Coronary artery (tissue), 2 donors: ENCODE measurements around the gene SPTBN1.
A peak's percentile ranks its signal among the peaks of the same experiment; 100 is the strongest.

ENCODE experiments used
- DNase-seq: peaks from one replicate; pipeline ENCODE4 v3.0.0-alpha.2; 2017; ENCODE audit warnings: low spot score
- H3K27ac ChIP-seq, 2 donors: fragments of 200-600 bp; sonication (generic); one replicate each; pipeline ENCODE4 v1.5.1; 2016 to 2019
- H3K4me3 ChIP-seq: fragments of 200-600 bp; sonication (generic); 2 replicates; pipeline ENCODE4 v1.5.1; 2016; ENCODE audit warnings: mild to moderate bottlenecking, moderate library complexity
- TF ChIP-seq, protein P1 (sequence below): fragments of 200-600 bp; sonication (generic); IDR thresholded peaks from one replicate; pipeline ENCODE4 v1.5.1; 2019; ENCODE audit warnings: antibody characterized with exemption

SPTBN1 gene

DNA sequence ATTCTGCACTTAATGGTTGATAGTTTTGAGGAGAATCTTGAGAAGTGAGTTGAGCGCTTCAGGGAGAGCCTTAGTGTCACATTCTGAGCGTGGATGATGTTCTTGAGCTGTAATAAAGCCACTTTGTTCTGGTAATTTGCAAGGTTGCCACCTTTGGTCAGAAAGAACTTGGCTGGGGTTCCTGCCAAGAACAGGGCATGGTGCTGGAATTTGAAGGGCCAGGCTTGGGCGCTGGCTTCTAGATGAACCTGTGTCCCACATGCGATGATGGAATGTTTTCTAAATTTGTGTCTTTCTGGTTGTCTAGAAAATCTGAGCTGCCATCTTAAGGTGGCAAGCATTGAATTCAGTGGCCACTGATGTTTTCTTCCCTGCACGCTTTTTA lies 143.2 kb downstream of the SPTBN1 start:
- TF ChIP-seq, protein P1, sequence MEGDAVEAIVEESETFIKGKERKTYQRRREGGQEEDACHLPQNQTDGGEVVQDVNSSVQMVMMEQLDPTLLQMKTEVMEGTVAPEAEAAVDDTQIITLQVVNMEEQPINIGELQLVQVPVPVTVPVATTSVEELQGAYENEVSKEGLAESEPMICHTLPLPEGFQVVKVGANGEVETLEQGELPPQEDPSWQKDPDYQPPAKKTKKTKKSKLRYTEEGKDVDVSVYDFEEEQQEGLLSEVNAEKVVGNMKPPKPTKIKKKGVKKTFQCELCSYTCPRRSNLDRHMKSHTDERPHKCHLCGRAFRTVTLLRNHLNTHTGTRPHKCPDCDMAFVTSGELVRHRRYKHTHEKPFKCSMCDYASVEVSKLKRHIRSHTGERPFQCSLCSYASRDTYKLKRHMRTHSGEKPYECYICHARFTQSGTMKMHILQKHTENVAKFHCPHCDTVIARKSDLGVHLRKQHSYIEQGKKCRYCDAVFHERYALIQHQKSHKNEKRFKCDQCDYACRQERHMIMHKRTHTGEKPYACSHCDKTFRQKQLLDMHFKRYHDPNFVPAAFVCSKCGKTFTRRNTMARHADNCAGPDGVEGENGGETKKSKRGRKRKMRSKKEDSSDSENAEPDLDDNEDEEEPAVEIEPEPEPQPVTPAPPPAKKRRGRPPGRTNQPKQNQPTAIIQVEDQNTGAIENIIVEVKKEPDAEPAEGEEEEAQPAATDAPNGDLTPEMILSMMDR = no peak
- peak overlapping the region; percentile 54 to 69 for H3K27ac ChIP-seq
- H3K4me3 ChIP-seq = no peak overlapping the region
- no peak for DNase-seq

DNA sequence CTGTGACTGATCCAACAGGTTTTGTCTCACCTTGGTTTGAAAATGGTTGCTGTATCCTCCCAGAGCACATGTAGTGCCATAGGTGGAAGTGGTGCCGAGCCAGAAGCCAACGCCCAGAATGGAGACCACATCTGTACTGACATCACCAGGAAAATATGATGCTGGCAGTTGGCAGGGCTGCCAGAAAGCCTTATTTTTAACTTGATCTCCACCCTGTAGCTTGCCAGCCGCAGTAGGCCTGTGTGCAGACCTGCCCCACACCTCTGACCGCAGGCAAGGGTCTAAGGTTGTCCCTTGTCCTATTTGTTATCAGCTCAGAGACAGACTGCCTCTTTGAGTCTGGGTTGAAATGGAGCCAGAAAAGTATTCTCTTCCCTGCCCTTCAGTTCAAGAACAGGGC lies 143.8 kb downstream of the SPTBN1 start:
- TF ChIP-seq, protein P1 = no peak
- Histone ChIP-seq H3K27ac (peak overlapping the region; percentile 54 to 69), H3K4me3 (no peak overlapping the region)
- no peak for DNase-seq

DNA sequence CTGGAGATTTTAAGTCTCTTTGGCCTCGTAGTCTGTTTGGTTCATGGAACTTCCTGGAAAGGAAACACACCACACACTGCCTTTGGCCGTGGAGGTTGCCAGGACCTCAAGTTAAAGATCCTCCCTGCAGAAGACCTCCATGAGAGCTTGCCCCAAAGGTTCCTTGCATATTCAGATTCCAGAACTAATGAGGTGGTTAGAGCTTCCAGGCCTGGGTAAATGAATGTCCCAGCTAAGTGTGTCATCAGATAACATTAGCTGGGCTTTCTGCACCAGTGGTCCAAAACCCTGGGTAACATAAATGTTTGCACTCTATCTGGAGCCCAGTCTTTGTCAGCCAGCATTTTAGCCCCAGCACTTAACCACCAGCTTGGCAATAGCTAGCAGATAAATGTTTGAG lies 145.2 kb downstream of the SPTBN1 start:
- H3K4me3 ChIP-seq = no peak overlapping the region
- DNase-seq = no peak
- TF ChIP-seq, protein P1 = no peak
- peak overlapping the region in 1 of 2 donors; percentile 49 for H3K27ac ChIP-seq

DNA sequence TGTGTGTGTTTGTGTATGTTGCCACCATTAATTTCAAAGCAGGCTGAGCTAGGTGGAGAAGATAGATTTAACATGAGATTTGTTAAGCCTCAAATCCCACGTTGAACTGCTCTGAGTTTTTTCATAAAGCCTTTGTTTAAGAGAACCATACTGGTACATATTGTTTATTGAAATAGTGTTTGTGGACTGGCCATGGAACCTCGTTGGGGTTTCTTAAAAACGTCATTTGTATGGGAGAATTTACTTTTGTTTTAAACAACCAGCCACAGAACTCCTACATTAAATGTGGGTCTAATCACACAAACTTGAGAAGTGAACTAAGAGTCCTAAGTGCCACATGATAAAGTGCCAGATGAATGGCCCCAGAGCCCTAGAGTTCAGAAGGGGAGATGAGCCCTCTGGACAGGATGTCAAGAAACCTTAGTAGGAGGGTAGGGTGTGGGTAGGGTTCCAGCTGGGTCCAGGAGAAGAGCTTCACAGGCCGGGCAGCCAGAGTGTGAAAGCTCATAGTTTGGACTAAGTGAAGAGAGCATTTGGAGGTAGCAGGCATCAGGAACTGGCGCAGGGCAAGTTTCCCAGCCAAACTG lies 146.7 kb downstream of the SPTBN1 start:
- peak overlapping the region; percentile 36 to 75 for H3K27ac ChIP-seq
- DNase-seq = no peak
- TF ChIP-seq, protein P1 = no peak

DNA sequence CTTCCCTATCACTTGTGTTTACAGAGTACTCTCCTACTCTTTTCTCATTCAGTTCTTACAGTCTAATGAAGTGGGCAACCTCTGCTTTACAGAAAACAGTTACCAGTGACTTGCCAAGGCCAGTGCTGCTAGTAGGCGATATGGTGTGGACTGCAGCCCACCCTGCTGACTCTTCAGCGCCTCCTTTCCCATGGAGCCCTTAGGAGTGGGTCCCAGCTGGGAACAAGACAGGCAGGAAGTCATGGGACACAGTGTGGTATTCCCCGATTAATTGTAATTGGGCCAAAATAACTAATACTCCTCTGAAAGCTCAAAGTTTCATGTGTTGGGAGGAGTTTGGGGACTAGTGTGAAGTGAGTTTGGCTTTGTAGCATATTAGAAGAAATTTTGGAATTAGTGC lies 147.2 kb downstream of the SPTBN1 start:
- TF ChIP-seq, protein P1 = no peak
- DNase-seq = no peak
- Histone ChIP-seq H3K27ac (peak overlapping the region; percentile 36 to 75), H3K4me3 (peak overlapping the region; percentile 15)

More for the DNA sequence above, 146.7 kb downstream of the SPTBN1 start:
- peak overlapping the region; percentile 15 for H3K4me3 ChIP-seq

DNA sequence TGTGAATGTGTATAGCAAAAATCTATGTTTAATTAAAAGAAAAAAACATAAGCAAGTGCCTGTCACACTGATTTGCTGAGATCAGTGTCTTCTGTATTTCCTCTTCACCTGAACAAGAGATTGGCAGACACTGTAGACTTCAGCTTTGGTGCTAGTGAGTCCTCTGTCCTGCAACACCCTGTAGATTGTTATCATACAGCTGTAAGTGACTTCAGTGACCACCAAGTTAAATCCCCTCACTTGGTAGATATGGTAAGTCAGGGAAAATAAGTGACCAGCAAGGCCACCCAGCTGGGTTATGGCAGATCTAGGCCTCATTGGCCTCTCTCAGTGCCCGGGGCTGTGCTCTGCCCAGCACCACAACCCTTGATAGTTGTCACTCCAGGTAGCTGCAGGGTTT lies 147.7 kb downstream of the SPTBN1 start:
- Histone ChIP-seq H3K4me3 (no peak overlapping the region), H3K27ac (peak overlapping the region; percentile 36 to 75)
- no peak for DNase-seq
- TF ChIP-seq, protein P1 = no peak

DNA sequence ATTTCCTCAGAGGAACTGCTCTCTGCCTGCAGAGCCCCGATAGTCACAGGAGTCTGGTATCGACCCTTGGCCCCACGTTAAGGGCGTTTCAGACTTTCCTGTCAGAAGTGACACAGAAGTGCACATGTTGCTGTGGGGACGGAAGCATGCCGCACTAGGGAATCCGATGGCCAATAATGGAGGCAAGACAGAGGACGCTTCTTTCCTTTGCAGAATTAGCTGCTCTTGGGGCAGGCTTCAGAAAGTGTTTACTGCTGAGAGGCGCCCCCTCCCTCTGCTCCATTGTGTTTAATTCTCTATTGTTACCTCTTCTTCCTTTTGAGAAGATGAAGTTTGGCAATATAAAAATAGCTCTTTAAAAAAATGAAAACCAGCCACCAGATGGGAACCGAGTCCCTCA lies 148.7 kb downstream of the SPTBN1 start:
- DNase-seq = no peak
- Histone ChIP-seq H3K27ac (peak overlapping the region; percentile 8 to 13), H3K4me3 (no peak overlapping the region)
- TF ChIP-seq, protein P1 = no peak
